Measurements from ENCODE around the gene CLMN. TPM values are rescaled to one million over a fixed set of nuclear protein-coding genes. Genes with fewer than 3 reads are reported as not detected.
"Not testable (repeated sequence)": the region's sequence is repeated elsewhere in the genome, so short reads cannot be mapped to it uniquely, and the experiment has no call there.

The CLMN gene
- polyA plus RNA-seq, 4 donors, result 21.1 to 27.5 (median 24.8) TPM

DNA sequence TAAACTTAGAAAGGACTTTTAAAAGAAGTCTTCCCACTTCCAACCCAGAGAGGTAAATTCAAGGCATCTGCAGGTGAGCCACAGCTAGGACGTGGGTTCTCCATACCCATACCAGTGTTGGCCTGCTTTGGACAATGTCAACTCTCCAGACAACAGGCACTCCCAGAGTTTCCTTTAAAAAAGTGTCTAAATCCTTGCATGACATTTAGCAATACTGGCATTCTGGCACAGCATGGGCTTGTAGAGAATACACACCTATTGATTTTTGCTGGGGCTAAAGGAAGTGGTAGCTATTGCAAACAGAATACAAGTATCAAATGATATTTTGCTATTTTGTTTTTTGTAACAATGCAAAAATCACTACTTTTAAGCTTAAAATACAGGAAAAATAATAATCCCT, 136.6 kb downstream of the CLMN start:
- no peak for DNase-seq (ENCODE audit: low read depth in 4 of 4, low spot score in 3 of 4)

DNA sequence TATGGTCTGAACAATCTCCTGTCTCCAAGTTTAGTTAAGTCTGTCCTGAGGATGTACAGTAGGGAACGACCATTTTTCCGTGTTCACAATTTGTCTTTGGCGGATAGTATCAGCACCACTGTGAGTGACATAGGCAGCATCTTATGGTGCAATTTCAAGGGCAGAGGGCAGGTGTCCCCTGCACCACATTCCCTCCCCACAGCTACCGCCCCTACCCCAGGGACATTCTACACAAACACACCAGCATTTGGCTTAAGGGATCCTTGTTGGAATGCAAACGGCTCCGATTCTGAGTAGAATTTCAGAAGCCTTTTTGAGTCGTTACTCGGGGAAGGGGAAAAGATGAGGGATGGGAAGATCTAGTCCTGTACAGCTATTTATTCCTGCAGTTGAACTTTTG, 137.3 kb downstream of the CLMN start:
- DNase-seq (ENCODE audit: low read depth in 4 of 4, low spot score in 3 of 4), result no peak

DNA sequence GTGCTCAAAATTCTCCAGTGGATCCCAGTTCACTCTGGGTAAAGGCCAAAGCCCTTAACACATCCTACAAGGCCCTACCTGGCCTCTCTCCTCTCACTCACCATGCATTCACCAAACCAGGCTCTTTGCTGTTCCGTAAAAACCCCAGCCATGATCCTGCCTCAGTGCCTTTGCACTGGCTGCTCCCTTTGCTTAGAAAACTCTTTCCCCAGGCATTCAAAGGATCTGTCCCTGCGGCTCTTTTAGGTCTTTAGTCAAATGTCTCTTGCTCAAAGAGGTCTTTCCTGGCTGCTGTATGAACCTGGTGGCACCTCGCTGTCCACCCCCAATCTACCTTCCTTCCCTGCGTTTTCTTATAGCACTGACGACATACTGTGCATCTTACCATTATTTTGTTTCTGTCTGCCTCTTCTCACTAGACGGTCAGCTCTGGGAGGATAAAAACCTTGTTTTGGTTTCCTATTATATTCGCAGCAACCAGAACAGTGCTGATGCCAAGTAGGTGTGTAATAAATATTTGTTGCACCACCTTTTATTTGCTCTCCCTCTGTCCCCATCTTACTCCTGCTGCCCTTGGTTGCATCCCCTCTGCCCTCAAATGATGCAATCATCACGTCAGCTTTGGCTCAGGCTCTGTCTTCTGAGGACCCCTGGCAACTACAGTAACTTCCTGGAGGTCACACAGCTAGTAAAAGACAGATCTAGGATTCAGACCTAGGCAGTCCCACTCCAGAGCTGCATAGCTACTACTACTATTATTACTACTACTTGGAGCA, 138.6 kb downstream of the CLMN start:
- no peak for DNase-seq (ENCODE audit: low read depth in 4 of 4, low spot score in 3 of 4)

DNA sequence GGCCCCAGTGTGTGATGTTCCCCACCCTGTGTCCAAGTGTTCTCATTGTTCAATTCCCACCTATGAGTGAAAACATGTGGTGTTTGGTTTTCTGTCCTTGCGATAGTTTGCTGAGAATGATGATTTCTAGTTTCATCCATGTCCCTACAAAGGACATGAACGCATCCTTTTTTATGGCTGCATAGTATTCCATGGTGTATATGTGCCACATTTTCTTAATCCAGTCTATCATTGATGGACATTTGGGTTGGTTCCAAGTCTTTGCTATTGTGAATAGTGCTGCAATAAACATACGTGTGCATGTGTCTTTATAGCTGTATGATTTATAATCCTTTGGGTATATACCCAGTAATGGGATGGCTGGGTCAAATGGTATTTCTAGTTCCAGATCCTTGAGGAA, 144.0 kb downstream of the CLMN start:
- DNase-seq (ENCODE audit: low read depth in 4 of 4, low spot score in 3 of 4), result not testable (repeated sequence)

DNA sequence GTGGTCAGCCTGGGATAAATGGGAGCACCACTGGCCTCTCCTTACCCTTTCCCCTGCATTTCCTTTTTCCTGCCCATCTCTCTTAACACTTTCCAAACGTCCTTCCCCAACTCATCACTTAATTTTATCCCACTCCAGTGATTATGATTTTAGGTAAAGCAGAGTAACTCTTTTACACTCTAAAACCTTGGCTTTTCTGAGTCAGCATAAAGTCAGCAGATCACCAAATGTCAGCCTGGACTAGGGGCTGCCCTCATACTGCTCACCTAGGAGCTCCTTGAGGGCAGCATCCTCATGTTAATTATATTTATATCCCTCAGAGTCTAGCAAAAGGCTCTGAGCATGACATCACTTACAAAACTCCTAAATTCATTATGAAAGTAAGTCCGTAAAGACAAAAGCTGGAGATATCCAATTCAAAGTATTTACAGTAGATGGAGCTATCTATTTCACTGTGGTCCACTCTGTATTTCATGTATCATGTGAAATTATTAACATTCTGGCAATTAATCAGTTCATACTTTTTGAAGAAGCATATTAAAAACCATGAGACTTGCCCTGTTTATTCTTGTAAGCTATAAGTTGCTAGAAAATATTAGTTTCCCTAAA, 145.4 kb downstream of the CLMN start:
- no peak for DNase-seq (ENCODE audit: low read depth in 4 of 4, low spot score in 3 of 4)

- no peak for DNase-seq (ENCODE audit: low read depth in 4 of 4, low spot score in 3 of 4)
These were observed 146.2 kb downstream of the CLMN start for GRCh38 chr14:95173518-95173917.

- DNase-seq (ENCODE audit: low read depth in 4 of 4, low spot score in 3 of 4), result no peak
These were observed 152.5 kb downstream of the CLMN start for GRCh38 chr14:95167177-95167576.

GRCh38 chr14:95165517-95165916, 154.2 kb downstream of the CLMN start:
- DNase-seq (ENCODE audit: low read depth in 4 of 4, low spot score in 3 of 4), result no peak

DNA sequence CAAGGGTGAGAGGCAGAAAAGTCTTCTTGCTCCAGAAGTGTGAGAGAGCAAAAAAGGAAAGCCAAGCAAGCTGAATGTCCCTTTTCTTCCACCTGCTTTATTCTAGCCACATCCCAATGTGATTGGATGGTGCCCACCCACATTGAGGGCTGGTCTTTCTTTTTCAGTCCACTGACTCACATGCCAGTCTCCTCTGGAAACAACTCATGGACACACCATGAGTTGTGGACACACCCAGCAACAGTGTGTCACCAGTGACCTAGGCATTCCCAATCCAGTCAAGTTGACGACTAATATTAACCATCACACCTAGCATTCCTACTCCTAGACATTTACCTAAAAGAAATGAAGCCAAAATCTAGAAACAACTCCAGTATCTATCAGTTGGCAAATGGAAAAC, 155.2 kb downstream of the CLMN start:
- no peak for DNase-seq (ENCODE audit: low read depth in 4 of 4, low spot score in 3 of 4)

DNA sequence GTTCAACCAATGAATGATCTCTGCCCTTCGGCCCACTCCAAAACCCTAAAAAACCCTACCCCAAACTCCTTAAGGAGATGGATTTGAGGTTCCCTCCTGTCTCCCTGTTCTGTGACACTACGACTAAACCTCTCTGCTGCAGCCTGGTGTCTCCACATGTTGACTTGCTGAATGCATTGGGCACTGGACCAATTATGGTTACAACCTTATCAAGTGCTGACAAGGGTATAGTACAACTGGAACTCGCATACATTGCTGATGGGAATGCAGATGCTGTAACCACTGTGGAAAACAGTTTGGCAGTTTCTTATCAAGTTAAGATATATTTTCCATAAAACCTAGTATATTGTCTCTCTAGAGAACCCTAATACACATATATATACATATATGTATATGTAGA, 156.0 kb downstream of the CLMN start:
- no peak for DNase-seq (ENCODE audit: low read depth in 4 of 4, low spot score in 3 of 4)

DNA sequence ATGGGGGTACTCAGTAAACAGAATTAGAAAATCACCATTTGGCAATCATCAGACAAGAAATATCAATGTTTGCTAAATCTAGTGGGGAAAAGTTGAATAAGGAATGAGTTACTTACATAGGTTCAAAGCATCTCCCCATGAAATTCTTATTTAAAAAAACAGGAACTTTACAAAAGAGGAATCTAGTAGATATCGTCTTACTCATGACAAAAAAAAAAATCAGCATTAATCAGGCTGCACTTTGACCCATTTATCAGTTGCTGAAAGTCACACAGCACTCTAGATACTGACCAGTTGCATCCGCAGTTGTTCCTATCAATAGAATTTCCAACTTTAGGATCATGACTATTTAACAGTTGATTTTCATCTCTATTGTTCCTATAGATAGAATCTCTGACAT, 156.6 kb downstream of the CLMN start:
- no peak for DNase-seq (ENCODE audit: low read depth in 4 of 4, low spot score in 3 of 4)

GRCh38 chr14:95162641-95163040, 157.1 kb downstream of the CLMN start:
- no peak for DNase-seq (ENCODE audit: low read depth in 4 of 4, low spot score in 3 of 4)

GRCh38 chr14:95157327-95158189, 162.2 kb downstream of the CLMN start, which contains the start of gene DICER1:
Gene DICER1, minus strand, starts transcription at chr14:95157529. Its CDS starts 24,071 bp downstream, at chr14:95133458.
- DNase-seq (ENCODE audit: low read depth in 4 of 4, low spot score in 3 of 4), result peak; percentile 92 to 94 (median 93)

- no peak for DNase-seq (ENCODE audit: low read depth in 4 of 4, low spot score in 3 of 4)
These were observed 162.7 kb downstream of the CLMN start for GRCh38 chr14:95157048-95157326.

- DNase-seq (ENCODE audit: low read depth in 4 of 4, low spot score in 3 of 4), result peak in 1 of 4 donors; percentile 23
These were observed 163.3 kb downstream of the CLMN start for GRCh38 chr14:95156161-95157047.

DNA sequence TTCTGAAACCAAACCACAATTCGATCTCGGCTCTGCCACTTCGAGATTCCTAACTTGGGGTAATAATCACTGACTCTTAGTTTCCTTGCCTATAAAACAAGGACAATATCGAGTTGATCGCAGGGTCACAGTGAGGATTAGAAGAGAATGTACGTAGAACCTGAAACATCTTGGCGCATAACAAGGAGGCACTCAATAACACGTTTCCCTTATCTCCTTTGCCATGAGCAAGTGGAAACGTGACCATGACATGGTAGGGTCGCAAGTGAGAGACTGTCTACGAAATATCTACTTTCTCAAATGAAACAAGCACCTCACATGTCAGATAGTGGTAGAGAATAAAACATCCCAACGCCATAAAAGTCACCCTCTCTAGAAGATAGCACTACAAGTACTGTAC, 164.7 kb downstream of the CLMN start:
- no peak for DNase-seq (ENCODE audit: low read depth in 4 of 4, low spot score in 3 of 4)

DNA sequence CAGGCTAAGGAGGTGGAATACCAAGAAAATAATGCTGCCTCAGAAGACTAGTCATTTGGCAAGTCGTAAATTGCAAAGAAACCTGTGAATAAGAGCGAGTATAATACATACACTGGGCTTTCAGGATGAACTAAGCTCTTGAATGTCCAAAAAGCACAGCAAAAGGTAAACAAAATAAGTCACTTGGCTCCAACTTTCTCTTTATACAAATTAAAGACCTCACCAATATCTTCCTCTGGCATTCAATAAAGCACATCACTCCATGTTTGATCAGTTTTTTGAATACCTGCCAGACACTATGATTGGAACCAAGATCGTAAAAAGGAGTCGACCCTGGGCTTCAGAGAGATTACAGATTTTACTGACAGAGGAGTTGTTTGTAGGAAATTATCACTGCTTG, 165.8 kb downstream of the CLMN start:
- no peak for DNase-seq (ENCODE audit: low read depth in 4 of 4, low spot score in 3 of 4)

GRCh38 chr14:95151561-95151960, 168.1 kb downstream of the CLMN start:
- no peak for DNase-seq (ENCODE audit: low read depth in 4 of 4, low spot score in 3 of 4)

GRCh38 chr14:95150910-95151309, 168.8 kb downstream of the CLMN start:
- DNase-seq (ENCODE audit: low read depth in 4 of 4, low spot score in 3 of 4), result no peak

- DNase-seq (ENCODE audit: low read depth in 4 of 4, low spot score in 3 of 4), result no peak
These were observed 170.3 kb downstream of the CLMN start for GRCh38 chr14:95149441-95149840.

GRCh38 chr14:95147597-95147996, 172.1 kb downstream of the CLMN start:
- DNase-seq (ENCODE audit: low read depth in 4 of 4, low spot score in 3 of 4), result no peak
